H1 (cell line): ENCODE data around the gene GTF2F1. TPM values are rescaled to one million over a fixed set of nuclear protein-coding genes. Genes with fewer than 3 reads are reported as not detected.

Experiments used
- CTCF ChIA-PET: fragments of 300-600 bp; sonication (Branson Sonifier 250); formaldehyde crosslinking; loops from one replicate; lab custom pipeline; 2021; ENCODE audit not compliant: partially characterized antibody; lab: Charles Lee
- POLR2A ChIA-PET: fragments of 300-600 bp; sonication (Branson Sonifier 250); formaldehyde crosslinking; loops from one replicate; lab custom pipeline; 2021; ENCODE audit warnings: inconsistent platforms; ENCODE audit not compliant: partially characterized antibody; lab: Charles Lee
- DNase-seq, 2 experiments: peaks; one replicate each; pipeline versions ENCODE4 v3.0.0 to v3.0.0-alpha.2; 2010 to 2022; ENCODE audit warnings: low spot score in 2 of 2, low read depth in 1 of 2, mixed read lengths in 1 of 2
- FAIRE-seq: peaks from 2 replicates; lab custom pipeline; 2011; peaks lifted over from hg19 to GRCh38; lab: Jason Lieb, UNC
- H2AFZ ChIP-seq: 2 replicates; pipeline ENCODE4 v1.8.1; 2012; ENCODE audit warnings: low read length, inconsistent platforms
- H2AK5ac ChIP-seq: 2 replicates; pipeline ENCODE4 v1.6.1; 2013; ENCODE audit warnings: low read depth, low read length
- H2BK120ac ChIP-seq: replicated peaks from 2 replicates; pipeline ENCODE3; 2013; ENCODE audit warnings: low read depth, low read length, inconsistent platforms
- H2BK12ac ChIP-seq: 2 replicates; pipeline ENCODE4 v1.6.1; 2013; ENCODE audit warnings: low read depth, low read length
- H2BK15ac ChIP-seq: 2 replicates; pipeline ENCODE4 v1.6.1; 2013; ENCODE audit warnings: low read length
- H2BK20ac ChIP-seq: 2 replicates; pipeline ENCODE4 v1.6.1; 2013; ENCODE audit warnings: low read length
- H2BK5ac ChIP-seq: 2 replicates; pipeline ENCODE4 v1.6.1; 2013; ENCODE audit warnings: low read depth, low read length
- H3K14ac ChIP-seq: 2 replicates; pipeline ENCODE4 v1.6.1; 2013; ENCODE audit warnings: inconsistent platforms; ENCODE audit not compliant: insufficient read length
- H3K18ac ChIP-seq: 2 replicates; pipeline ENCODE4 v1.6.1; 2013; ENCODE audit warnings: low read length; ENCODE audit errors: extremely low read depth
- H3K23ac ChIP-seq: 2 replicates; pipeline ENCODE4 v1.6.1; 2013; ENCODE audit warnings: inconsistent platforms; ENCODE audit not compliant: insufficient read length
- H3K23me2 ChIP-seq: 2 replicates; pipeline ENCODE4 v1.6.1; 2013; ENCODE audit warnings: low read depth, low read length
- H3K27ac ChIP-seq: 2 replicates; pipeline ENCODE4 v1.6.1; 2011; ENCODE audit warnings: low read depth, low read length, inconsistent platforms
- H3K27me3 ChIP-seq, 4 experiments: replicated peaks in 1 of 4; 1 replicate in 1 of 4; 2 replicates in 3 of 4; pipeline versions ENCODE4 v1.6.1 to v1.8.1; 2011 to 2013; ENCODE audit warnings: low read length in 3 of 4, mild to moderate bottlenecking in 3 of 4, inconsistent platforms in 2 of 4, mixed read lengths in 2 of 4, moderate library complexity in 1 of 4; ENCODE audit not compliant: control insufficient read depth in 3 of 4, insufficient read depth in 3 of 4; ENCODE audit errors: extremely low read depth in 1 of 4
- H3K36me3 ChIP-seq, 4 experiments: 2 replicates each; pipeline versions ENCODE4 v1.6.1 to v1.8.1; 2011 to 2013; ENCODE audit warnings: mild to moderate bottlenecking in 4 of 4, low read length in 3 of 4, moderate library complexity in 2 of 4, control low read depth in 1 of 4, inconsistent platforms in 1 of 4; ENCODE audit not compliant: insufficient read depth in 4 of 4, control insufficient read depth in 2 of 4
- H3K4ac ChIP-seq: replicated peaks from 2 replicates; pipeline ENCODE3; 2013; ENCODE audit warnings: low read length, low read depth, mixed read lengths, inconsistent platforms; ENCODE audit not compliant: insufficient read length
- H3K4me1 ChIP-seq, 4 experiments: replicated peaks in 1 of 4; 1 replicate in 1 of 4; 2 replicates in 3 of 4; pipeline versions ENCODE4 v1.6.1 to v1.8.1; 2011 to 2013; ENCODE audit warnings: low read length in 3 of 4, inconsistent platforms in 2 of 4, mixed read lengths in 1 of 4; ENCODE audit not compliant: insufficient read depth in 4 of 4, control insufficient read depth in 3 of 4
- H3K4me2 ChIP-seq, 2 experiments: 2 replicates each; pipeline versions ENCODE4 v1.6.1 to v1.8.1; 2011 to 2013; ENCODE audit warnings: low read depth in 2 of 2, low read length in 2 of 2, control low read depth in 1 of 2, inconsistent platforms in 1 of 2, mild to moderate bottlenecking in 1 of 2; ENCODE audit not compliant: insufficient read depth in 1 of 2
- H3K4me3 ChIP-seq, 4 experiments: fragments of 200-600, 300-600 bp in 1 of 4; sonication (generic), shearing (Covaris generic), sonication (Bioruptor Twin) in 1 of 4; 2 replicates each; pipeline versions ENCODE4 v1.5.1 to v1.8.1; 2011 to 2016; ENCODE audit warnings: low read length in 4 of 4, low read depth in 3 of 4, control low read depth in 2 of 4, inconsistent platforms in 2 of 4, mild to moderate bottlenecking in 2 of 4, mixed read lengths in 1 of 4, moderate library complexity in 1 of 4; ENCODE audit not compliant: insufficient read depth in 2 of 4; ENCODE audit errors: extremely low read depth in 1 of 4
- H3K56ac ChIP-seq: replicated peaks from 2 replicates; pipeline ENCODE3; 2013; ENCODE audit warnings: low read depth, mild to moderate bottlenecking, mixed read lengths, low read length, inconsistent platforms; ENCODE audit not compliant: insufficient read length
- H3K79me1 ChIP-seq: 2 replicates; pipeline ENCODE4 v1.6.1; 2013; ENCODE audit warnings: low read depth, low read length, control low read depth
- H3K79me2 ChIP-seq, 2 experiments: 2 replicates each; pipeline versions ENCODE4 v1.6.1 to v1.8.1; 2012 to 2013; ENCODE audit warnings: low read length in 2 of 2, mild to moderate bottlenecking in 2 of 2, inconsistent platforms in 1 of 2; ENCODE audit not compliant: insufficient read depth in 2 of 2, control insufficient read depth in 1 of 2
- H3K9ac ChIP-seq, 4 experiments: replicated peaks in 1 of 4; 1 replicate in 1 of 4; 2 replicates in 3 of 4; pipeline versions ENCODE4 v1.6.1 to v1.8.1; 2011 to 2013; ENCODE audit warnings: low read depth in 3 of 4, low read length in 3 of 4, control low read depth in 2 of 4, mild to moderate bottlenecking in 2 of 4, moderate library complexity in 2 of 4, inconsistent platforms in 1 of 4; ENCODE audit errors: extremely low read depth in 1 of 4
- H3K9me3 ChIP-seq, 2 experiments: 2 replicates each; pipeline versions ENCODE4 v1.6.1 to v1.8.1; 2012 to 2013; ENCODE audit warnings: mild to moderate bottlenecking in 2 of 2, moderate library complexity in 2 of 2, control low read depth in 1 of 2, inconsistent platforms in 1 of 2, low read depth in 1 of 2, low read length in 1 of 2, mixed read lengths in 1 of 2; ENCODE audit not compliant: insufficient read depth in 2 of 2
- H4K20me1 ChIP-seq, 2 experiments: replicated peaks in 1 of 2; 2 replicates each; pipeline versions ENCODE3 to v1.8.1; 2011 to 2013; ENCODE audit warnings: inconsistent platforms in 2 of 2, low read length in 2 of 2, mild to moderate bottlenecking in 1 of 2; ENCODE audit not compliant: insufficient read depth in 2 of 2, control insufficient read depth in 1 of 2
- H4K5ac ChIP-seq: 2 replicates; pipeline ENCODE4 v1.6.1; 2013; ENCODE audit warnings: low read length, low read depth, mixed read lengths, inconsistent platforms; ENCODE audit not compliant: insufficient read length
- H4K8ac ChIP-seq: 2 replicates; pipeline ENCODE4 v1.8.0; 2013; ENCODE audit warnings: mild to moderate bottlenecking, moderate library complexity, low read length, inconsistent platforms; ENCODE audit not compliant: insufficient read depth; ENCODE audit errors: extremely low read depth
- H4K91ac ChIP-seq: replicated peaks from 2 replicates; pipeline ENCODE3; 2013; ENCODE audit warnings: low read length, mixed read lengths, inconsistent platforms; ENCODE audit not compliant: insufficient read length
- KDM1A ChIP-seq: fragments of 200-600, 300-600 bp; sonication (generic); IDR thresholded peaks from 2 replicates; pipeline ENCODE4 v1.7.1; 2016; ENCODE audit warnings: mild to moderate bottlenecking, low read length, borderline replicate concordance
- RBBP5 ChIP-seq: IDR thresholded peaks from 2 replicates; pipeline ENCODE4 v1.7.1; 2012; ENCODE audit warnings: low read depth, mild to moderate bottlenecking, inconsistent platforms, low read length, moderate library complexity, borderline replicate concordance
- WGBS, 2 experiments: shearing (Covaris generic) in 1 of 2; methylation state at CpG; one replicate each; pipeline versions ENCODE4 v1.1.6 to v1.1.7; 2013 to 2015; ENCODE audit warnings: low lambda C conversion rate in 2 of 2, mixed read lengths in 2 of 2, inconsistent platforms in 1 of 2, low coverage in 1 of 2, missing lambda C conversion rate in 1 of 2; ENCODE audit not compliant: insufficient replicate concordance in 2 of 2, insufficient coverage in 1 of 2, insufficient read length in 1 of 2; ENCODE audit errors: extremely low coverage in 1 of 2, missing lambda C conversion rate in 1 of 2; 5-methylcytosine and 5-hydroxymethylcytosine counted together
- polyA plus RNA-seq, 7 experiments: library from polyadenylated mRNA; depleted of rRNA in 3 of 7; stranded (reverse) in 5 of 7; unstranded in 2 of 7; fragments of >200 nt in 5 of 7; fragments of 200-250 nt in 2 of 7; gene quantifications; 1 replicate in 5 of 7; 2 replicates in 1 of 7; 4 replicates in 1 of 7; pipeline versions ENCODE4 v1.2.1 to v1.2.3, GENCODE V29; 2011 to 2013; ENCODE audit warnings: missing spikeins in 2 of 7, mixed read lengths in 2 of 7
- total RNA-seq: library from RNA; stranded (reverse); fragmentation: NEBNext Ultra II Directional; extraction: Animal tissue kit (Norgen Biotek cat#: 25700); gene quantifications from 2 replicates; pipeline ENCODE4 v1.2.1, GENCODE V29; 2021

GTF2F1 gene
- total and polyA plus RNA-seq, 2 of the 8 experiments (the other 6 are each of a cell fraction or from before 2014, with no cell fraction given), result 29.3 to 56.3 TPM

DNA sequence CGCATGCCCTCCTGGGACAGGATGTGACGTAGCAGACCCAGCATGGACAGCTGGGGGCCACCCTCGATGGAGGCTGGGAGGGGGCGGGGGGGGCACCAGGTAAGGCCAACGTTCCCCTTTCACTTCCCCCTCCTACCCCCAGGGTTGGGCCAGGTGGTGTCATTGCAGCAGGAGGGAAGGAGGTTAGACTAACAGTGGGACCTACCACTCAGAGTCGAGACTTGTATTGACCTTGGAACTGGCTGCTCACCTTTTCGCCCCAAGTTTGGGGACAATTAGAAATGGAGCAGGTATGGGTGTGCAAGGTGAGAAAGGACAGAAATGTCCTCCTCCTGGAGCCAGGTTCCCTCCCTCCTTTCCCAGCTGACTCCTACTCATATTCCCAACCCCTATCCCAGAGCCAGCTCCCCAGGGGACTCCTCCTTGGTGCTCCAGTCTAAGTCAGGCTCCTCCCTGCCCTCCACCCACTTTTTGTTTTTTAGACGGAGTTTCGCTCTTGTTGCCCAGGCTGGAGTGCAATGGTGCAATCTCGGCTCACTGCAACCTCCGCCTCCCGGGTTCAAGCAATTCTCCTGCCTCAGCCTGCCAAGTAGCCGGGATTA lies 49.2 kb upstream of the GTF2F1 start:
- 95% methylated on average over 7 of the region's 13 CpGs; no CpG with 5 or more reads in 1 of the 2 experiments for WGBS, 2 experiments
- Histone ChIP-seq H2BK15ac (no peak overlapping the region), H3K4me1 (no peaks in the 10 kb centered on the region), H3K23ac (no peak overlapping the region), H3K79me1 (no peaks in the 10 kb centered on the region), H2BK5ac (no peak overlapping the region), H4K20me1 (no peaks in the 10 kb centered on the region), H3K4me2 (no peak overlapping the region), H3K9me3 (no peaks in the 10 kb centered on the region), H2BK20ac (no peak overlapping the region), H4K5ac (no peak overlapping the region), H3K9ac (no peak overlapping the region), H3K36me3 (no peaks in the 10 kb centered on the region), H3K4ac (no peak overlapping the region), H3K23me2 (no peaks in the 10 kb centered on the region), H2BK12ac (no peak overlapping the region), H3K14ac (no peak overlapping the region), H2BK120ac (no peak overlapping the region), H3K27me3 (no peaks in the 10 kb centered on the region), H3K18ac (no peak overlapping the region), H4K91ac (no peak overlapping the region), H3K27ac (no peak overlapping the region), H3K79me2 (no peaks in the 10 kb centered on the region), H3K4me3 (no peak overlapping the region), H4K8ac (peak overlapping the region; percentile 5; the same call in 1 of the 2 replicates), H2AFZ (no peak overlapping the region), H2AK5ac (no peak overlapping the region), H3K56ac (no peak overlapping the region)
- TF ChIP-seq KDM1A (peak; percentile 68; the same call in 1 of the 2 replicates), RBBP5 (no peak)
- DNase-seq (no peak), FAIRE-seq (no peak)
- POLR2A ChIA-PET, result interaction anchor here (1.3 to 2.1 kb wide), 2 partner anchors 10 to 15 kb away, joined by 3 to 4 read pairs; no protein-coding TSS in a partner anchor
- CTCF ChIA-PET, result interaction anchor here (0.6 to 1.7 kb wide), 2 partner anchors 111 to 421 kb away, joined by 3 read pairs; no protein-coding TSS in a partner anchor
